Cardiac fibroblast (primary cell): ENCODE measurements around the gene KCNJ11.

Experiments
- DNase-seq, 2 donors: peaks; one replicate each; pipeline versions ENCODE4 v3.0.0 to v3.0.0-alpha.2; 2010; ENCODE audit warnings: low read depth in 2 of 2
- H3K4me3 ChIP-seq, 2 donors: replicated peaks in 1 of 2; 1 replicate in 1 of 2; 2 replicates in 1 of 2; pipeline ENCODE4 v1.5.1; 2011; ENCODE audit warnings: low read depth in 2 of 2, low read length in 2 of 2, mild to moderate bottlenecking in 2 of 2, moderate library complexity in 1 of 2
- TF ChIP-seq, protein P1 (sequence below): IDR thresholded peaks from one replicate; pipeline ENCODE4 v1.5.1; 2011; ENCODE audit warnings: low read depth, mild to moderate bottlenecking, low read length, inconsistent platforms

KCNJ11 gene

DNA sequence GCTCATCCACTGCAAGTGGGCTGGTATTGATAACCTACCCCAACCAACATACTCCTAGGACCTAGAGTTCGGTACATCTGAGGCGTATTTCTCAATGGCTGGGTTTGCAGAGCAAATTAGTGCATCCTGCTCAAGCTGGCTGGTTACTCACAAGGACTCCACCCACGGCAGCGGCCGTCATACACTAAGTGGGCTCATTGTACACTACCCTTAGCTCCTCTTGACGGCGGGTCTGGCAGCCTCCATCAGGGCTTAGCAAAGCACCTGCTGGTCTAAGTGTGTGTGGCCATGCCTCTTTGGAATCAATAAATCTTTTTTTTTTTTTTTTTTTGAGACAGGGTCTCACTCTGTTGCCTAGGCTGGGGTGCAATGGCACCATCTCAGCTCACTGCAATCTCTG, 20.2 kb upstream of the KCNJ11 start:
- DNase-seq: no peak
- TF ChIP-seq, protein P1, sequence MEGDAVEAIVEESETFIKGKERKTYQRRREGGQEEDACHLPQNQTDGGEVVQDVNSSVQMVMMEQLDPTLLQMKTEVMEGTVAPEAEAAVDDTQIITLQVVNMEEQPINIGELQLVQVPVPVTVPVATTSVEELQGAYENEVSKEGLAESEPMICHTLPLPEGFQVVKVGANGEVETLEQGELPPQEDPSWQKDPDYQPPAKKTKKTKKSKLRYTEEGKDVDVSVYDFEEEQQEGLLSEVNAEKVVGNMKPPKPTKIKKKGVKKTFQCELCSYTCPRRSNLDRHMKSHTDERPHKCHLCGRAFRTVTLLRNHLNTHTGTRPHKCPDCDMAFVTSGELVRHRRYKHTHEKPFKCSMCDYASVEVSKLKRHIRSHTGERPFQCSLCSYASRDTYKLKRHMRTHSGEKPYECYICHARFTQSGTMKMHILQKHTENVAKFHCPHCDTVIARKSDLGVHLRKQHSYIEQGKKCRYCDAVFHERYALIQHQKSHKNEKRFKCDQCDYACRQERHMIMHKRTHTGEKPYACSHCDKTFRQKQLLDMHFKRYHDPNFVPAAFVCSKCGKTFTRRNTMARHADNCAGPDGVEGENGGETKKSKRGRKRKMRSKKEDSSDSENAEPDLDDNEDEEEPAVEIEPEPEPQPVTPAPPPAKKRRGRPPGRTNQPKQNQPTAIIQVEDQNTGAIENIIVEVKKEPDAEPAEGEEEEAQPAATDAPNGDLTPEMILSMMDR: no peak
- no peak overlapping the region for H3K4me3 ChIP-seq

GRCh38 chr11:17408026-17408425, 19.6 kb upstream of the KCNJ11 start:
- TF ChIP-seq, protein P1: no peak
- DNase-seq: no peak
- no peak overlapping the region for H3K4me3 ChIP-seq

DNA sequence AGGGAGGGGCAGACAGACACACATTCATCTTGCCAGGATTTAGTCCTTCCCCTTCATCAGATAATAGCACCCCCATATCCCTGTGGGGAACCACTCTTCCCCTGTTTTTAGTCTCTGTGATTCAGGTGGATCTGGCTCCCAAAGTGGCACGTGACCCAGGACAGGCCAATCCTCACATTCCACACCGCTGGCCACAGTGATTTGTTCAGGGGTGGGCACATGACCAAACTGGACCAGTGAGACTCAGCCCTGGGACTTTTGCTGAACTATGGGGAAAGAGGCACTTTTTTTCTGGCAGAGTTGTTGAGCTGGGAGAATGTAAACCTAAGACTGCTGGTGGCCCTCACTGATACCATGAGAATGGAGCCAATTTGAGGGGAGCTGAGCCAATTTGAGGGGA, 19.1 kb upstream of the KCNJ11 start:
- no peak overlapping the region for H3K4me3 ChIP-seq
- TF ChIP-seq, protein P1: no peak
- DNase-seq: no peak

- H3K4me3 ChIP-seq: no peak overlapping the region
- DNase-seq: no peak
- TF ChIP-seq, protein P1: no peak
Measured at GRCh38 chr11:17406818-17407149, 18.3 kb upstream of the KCNJ11 start.

DNA sequence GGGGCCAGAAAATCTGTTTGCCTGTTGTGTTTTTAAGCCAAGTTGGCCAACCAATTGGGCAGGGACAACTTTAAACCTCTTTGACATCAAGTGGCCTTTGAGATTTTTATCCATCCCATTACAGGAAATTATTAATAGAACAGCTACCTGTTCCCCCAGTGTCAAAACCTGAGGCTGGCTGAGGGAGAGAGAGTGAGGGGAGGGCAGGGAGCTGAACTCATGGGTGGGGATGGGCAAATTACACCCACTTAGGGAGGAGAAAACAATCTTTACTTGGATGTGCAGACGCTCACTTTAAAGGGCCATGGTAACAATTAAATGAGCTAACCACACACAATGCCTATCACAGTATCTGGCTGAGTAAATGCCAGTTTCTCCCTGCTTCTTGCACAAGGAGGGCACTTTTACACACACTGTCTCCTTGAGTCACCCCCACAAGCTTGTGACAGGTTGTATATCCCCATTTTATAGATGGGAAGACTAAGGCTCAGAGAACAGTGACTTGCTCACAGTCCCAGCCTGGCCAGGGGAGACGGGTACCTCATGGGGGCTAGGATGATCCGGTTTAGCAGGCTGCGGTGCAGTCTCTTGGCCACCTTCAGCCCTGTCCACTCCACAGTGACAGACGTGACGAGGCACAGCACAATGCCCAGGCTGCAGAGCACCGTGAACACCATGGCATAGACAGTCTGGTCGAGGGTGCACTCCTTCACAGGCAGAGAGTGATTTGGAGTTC, 17.8 kb upstream of the KCNJ11 start:
- peak overlapping the region in 1 of 2 donors; percentile 14 for H3K4me3 ChIP-seq
- no peak for DNase-seq
- TF ChIP-seq, protein P1: no peak

DNA sequence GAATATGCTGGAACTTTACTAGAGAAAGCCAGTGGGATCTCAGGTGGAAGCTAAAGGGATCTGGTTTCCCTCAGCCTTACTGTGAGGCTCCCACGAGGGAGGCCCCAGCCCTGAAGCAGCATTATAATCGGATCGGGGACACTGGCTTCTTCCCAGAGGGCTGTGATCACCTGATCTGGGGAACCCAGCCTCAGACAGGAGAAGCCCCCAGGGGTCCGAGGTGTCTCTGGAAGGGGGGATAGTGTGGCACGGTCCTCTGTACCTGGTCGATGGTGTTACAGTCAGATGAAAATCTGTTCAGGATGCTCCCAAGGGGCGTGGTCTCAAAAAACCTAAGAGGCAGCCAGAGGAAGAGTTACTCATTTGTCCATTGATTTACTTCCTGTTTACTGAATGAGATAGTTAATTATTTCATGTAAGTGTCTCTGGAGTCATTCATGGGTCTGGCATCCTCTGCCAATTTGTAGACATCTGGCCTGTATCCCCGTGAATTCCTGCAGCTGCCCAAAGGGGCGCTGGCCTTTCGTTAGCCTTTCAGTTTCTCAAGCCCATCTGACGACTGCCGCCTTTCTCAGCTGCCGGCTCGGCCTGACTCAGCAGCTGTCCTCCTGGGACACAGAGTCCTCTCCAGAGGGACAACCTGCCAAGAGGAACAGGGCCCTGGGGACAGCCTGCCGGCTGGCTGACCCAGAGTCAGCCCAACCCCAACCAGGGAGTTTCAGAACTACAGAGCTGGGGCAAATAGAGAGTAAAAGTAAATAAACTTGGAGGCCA, 17.0 kb upstream of the KCNJ11 start:
- TF ChIP-seq, protein P1: peak; percentile 43
- peak overlapping the region in 1 of 2 donors; percentile 14 for H3K4me3 ChIP-seq
- peak; percentile 62 to 77 for DNase-seq
